Caco-2 (cell line): ENCODE data around the gene TAS1R3. TPM values are rescaled to one million over a fixed set of nuclear protein-coding genes. Genes with fewer than 3 reads are reported as not detected.

ENCODE experiments used
- BruUV-seq: library from RNA; stranded (reverse); fragments of 400-500 nt; replicated peaks from 2 replicates; lab custom pipeline; 2021; lab: Mats Ljungman, UMichigan
- CTCF ChIA-PET: fragments of 300-600 bp; sonication (Branson Sonifier 250); formaldehyde crosslinking; loops from one replicate; lab custom pipeline; 2022; ENCODE audit warnings: antibody characterized with exemption; lab: Charles Lee
- POLR2A ChIA-PET: fragments of 300-600 bp; sonication (Branson Sonifier 250); formaldehyde crosslinking; loops from one replicate; lab custom pipeline; 2022; ENCODE audit warnings: antibody characterized with exemption; lab: Charles Lee
- DNase-seq, 2 experiments: peaks; one replicate each; pipeline versions ENCODE4 v3.0.0 to v3.0.0-alpha.2; 2020 to 2022
- H3K27me3 ChIP-seq: replicated peaks from 2 replicates; pipeline ENCODE4 v1.6.0; 2011; ENCODE audit warnings: low read length; ENCODE audit not compliant: control insufficient read depth, insufficient read depth
- H3K36me3 ChIP-seq: 2 replicates; pipeline ENCODE4 v1.5.1; 2011; ENCODE audit warnings: low read length; ENCODE audit not compliant: control insufficient read depth, insufficient read depth
- H3K4me1 ChIP-seq: fragments of 250-450 bp; sonication (Bioruptor Pico); 2 replicates; pipeline ENCODE4 v1.5.1; 2020; ENCODE audit warnings: mild to moderate bottlenecking
- H3K4me3 ChIP-seq: 2 replicates; pipeline ENCODE4 v1.5.1; 2011; ENCODE audit warnings: low read depth, mild to moderate bottlenecking, control low read depth, low read length
- H3K9me3 ChIP-seq: fragments of 250-450 bp; sonication (Bioruptor Pico); 2 replicates; pipeline ENCODE4 v1.5.1; 2020; ENCODE audit warnings: mild to moderate bottlenecking, moderate library complexity
- H3K27ac Mint-ChIP-seq: one replicate; pipeline ENCODE4 v1.8.0; 2022; ENCODE audit warnings: mixed read lengths; ENCODE audit not compliant: unreplicated experiment
- H3K27me3 Mint-ChIP-seq: one replicate; pipeline ENCODE4 v1.8.0; 2022; ENCODE audit warnings: mixed read lengths; ENCODE audit not compliant: insufficient read depth, unreplicated experiment
- H3K36me3 Mint-ChIP-seq: one replicate; pipeline ENCODE4 v1.8.0; 2022; ENCODE audit warnings: mild to moderate bottlenecking, mixed read lengths; ENCODE audit not compliant: insufficient read depth, unreplicated experiment
- H3K4me1 Mint-ChIP-seq: one replicate; pipeline ENCODE4 v1.8.0; 2022; ENCODE audit warnings: low read depth, mixed read lengths; ENCODE audit not compliant: unreplicated experiment
- H3K4me3 Mint-ChIP-seq: one replicate; pipeline ENCODE4 v1.8.0; 2022; ENCODE audit warnings: mild to moderate bottlenecking, moderate library complexity, mixed read lengths; ENCODE audit not compliant: unreplicated experiment
- H3K9me3 Mint-ChIP-seq: one replicate; pipeline ENCODE4 v1.8.0; 2022; ENCODE audit warnings: mixed read lengths; ENCODE audit not compliant: unreplicated experiment
- CTCF ChIP-seq, 2 experiments: fragments of 200-600 bp in 1 of 2; IDR thresholded peaks; 1 replicate in 1 of 2; 2 replicates in 1 of 2; pipeline versions ENCODE4 v1.5.1 to v1.8.0; 2011 to 2022; ENCODE audit warnings: antibody characterized with exemption in 1 of 2, control low read depth in 1 of 2, inconsistent platforms in 1 of 2, low read depth in 1 of 2, low read length in 1 of 2, mild to moderate bottlenecking in 1 of 2, moderate library complexity in 1 of 2; ENCODE audit not compliant: insufficient read depth in 1 of 2, severe bottlenecking in 1 of 2, unreplicated experiment in 1 of 2
- intact Hi-C: fragments of 100-400 bp; cut with micrococcal nuclease; formaldehyde crosslinking; loops from one replicate; pipeline ENCODE4 v1.10.0; 2022; ENCODE audit not compliant: unreplicated experiment
- total RNA-seq: library from RNA; stranded (reverse); gene quantifications from 2 replicates; pipeline ENCODE4 v1.2.3, GENCODE V29; 2022

The TAS1R3 gene
- total RNA-seq, 1 experiment from 2014 or later, result 0.29 TPM

GRCh38 chr1:1303736-1304135 lies 27.3 kb upstream of the TAS1R3 start:
- H3K9me3 ChIP-seq, result no peaks in the 10 kb centered on the region
- H3K27me3 ChIP-seq, result no peaks in the 10 kb centered on the region
- Mint-ChIP-seq H3K9me3 (no peaks in the 10 kb centered on the region), H3K36me3 (peaks cover 7% of the 10 kb centered on the region), H3K4me1 (no peaks in the 10 kb centered on the region), H3K27me3 (no peaks in the 10 kb centered on the region), H3K4me3 (no peak overlapping the region), H3K27ac (no peak overlapping the region)
- no peak overlapping the region for H3K4me3 ChIP-seq
- POLR2A ChIA-PET, result no interaction called here
- BruUV-seq, result no TSS peak
- H3K4me1 ChIP-seq, result peaks cover 26% of the 10 kb centered on the region
- no peak for TF ChIP-seq CTCF (IDR thresholded peaks at IDR 0.05; ENCODE audit: insufficient read depth in 1 of 2, low read depth in 1 of 2, low read length in 1 of 2, severe bottlenecking in 1 of 2, unreplicated experiment in 1 of 2)
- intact Hi-C loops, result no loop called here
- no peaks in the 10 kb centered on the region for H3K36me3 ChIP-seq
- DNase-seq, result no peak
- CTCF ChIA-PET, result no interaction called here

GRCh38 chr1:1304331-1305299 lies 26.5 kb upstream of the TAS1R3 start:
- Histone ChIP-seq H3K27me3 (no peaks in the 10 kb centered on the region), H3K4me3 (peak overlapping the region; percentile 30), H3K36me3 (no peaks in the 10 kb centered on the region), H3K9me3 (no peaks in the 10 kb centered on the region), H3K4me1 (peaks cover 30% of the 10 kb centered on the region)
- H3K4me3 Mint-ChIP-seq, result peak overlapping the region; percentile 65
- no TSS peak for BruUV-seq
- no peak overlapping the region for H3K27ac Mint-ChIP-seq
- no peak for TF ChIP-seq CTCF (IDR thresholded peaks at IDR 0.05; ENCODE audit: insufficient read depth in 1 of 2, low read depth in 1 of 2, low read length in 1 of 2, severe bottlenecking in 1 of 2, unreplicated experiment in 1 of 2)
- no peaks in the 10 kb centered on the region for H3K4me1 Mint-ChIP-seq
- H3K36me3 Mint-ChIP-seq, result peaks cover 13% of the 10 kb centered on the region
- H3K9me3 Mint-ChIP-seq, result no peaks in the 10 kb centered on the region
- POLR2A ChIA-PET, result no interaction called here
- intact Hi-C loops, result no loop called here
- DNase-seq, result peak; percentile 58 to 69
- CTCF ChIA-PET, result interaction anchor here (0.7 kb wide), 2 partner anchors 13 to 44 kb away, joined by 3 to 5 read pairs; no protein-coding TSS in a partner anchor
- H3K27me3 Mint-ChIP-seq, result no peaks in the 10 kb centered on the region

- TF ChIP-seq CTCF (IDR thresholded peaks at IDR 0.05; ENCODE audit: insufficient read depth in 1 of 2, low read depth in 1 of 2, low read length in 1 of 2, severe bottlenecking in 1 of 2, unreplicated experiment in 1 of 2), result no peak
- peak overlapping the region; percentile 87 for H3K4me3 ChIP-seq
- H3K36me3 ChIP-seq, result no peaks in the 10 kb centered on the region
- BruUV-seq, result no TSS peak
- Mint-ChIP-seq H3K36me3 (peaks cover 11% of the 10 kb centered on the region), H3K27me3 (no peaks in the 10 kb centered on the region), H3K4me3 (peak overlapping the region; percentile 81), H3K9me3 (no peaks in the 10 kb centered on the region), H3K4me1 (no peaks in the 10 kb centered on the region), H3K27ac (peak overlapping the region; percentile 74)
- POLR2A ChIA-PET, result no interaction called here
- CTCF ChIA-PET, result interaction anchor here (0.7 kb wide), 2 partner anchors 14 to 43 kb away, joined by 3 to 5 read pairs; no protein-coding TSS in a partner anchor
- H3K9me3 ChIP-seq, result no peaks in the 10 kb centered on the region
- peaks cover 36% of the 10 kb centered on the region for H3K4me1 ChIP-seq
- no peaks in the 10 kb centered on the region for H3K27me3 ChIP-seq
- intact Hi-C loops, result no loop called here
- DNase-seq, result no peak
Observed at GRCh38 chr1:1305300-1306069, 25.6 kb upstream of the TAS1R3 start.
